ENCODE data around the gene HTATSF1.
A peak's percentile ranks its signal among the peaks of the same experiment; 100 is the strongest.

The HTATSF1 gene

DNA sequence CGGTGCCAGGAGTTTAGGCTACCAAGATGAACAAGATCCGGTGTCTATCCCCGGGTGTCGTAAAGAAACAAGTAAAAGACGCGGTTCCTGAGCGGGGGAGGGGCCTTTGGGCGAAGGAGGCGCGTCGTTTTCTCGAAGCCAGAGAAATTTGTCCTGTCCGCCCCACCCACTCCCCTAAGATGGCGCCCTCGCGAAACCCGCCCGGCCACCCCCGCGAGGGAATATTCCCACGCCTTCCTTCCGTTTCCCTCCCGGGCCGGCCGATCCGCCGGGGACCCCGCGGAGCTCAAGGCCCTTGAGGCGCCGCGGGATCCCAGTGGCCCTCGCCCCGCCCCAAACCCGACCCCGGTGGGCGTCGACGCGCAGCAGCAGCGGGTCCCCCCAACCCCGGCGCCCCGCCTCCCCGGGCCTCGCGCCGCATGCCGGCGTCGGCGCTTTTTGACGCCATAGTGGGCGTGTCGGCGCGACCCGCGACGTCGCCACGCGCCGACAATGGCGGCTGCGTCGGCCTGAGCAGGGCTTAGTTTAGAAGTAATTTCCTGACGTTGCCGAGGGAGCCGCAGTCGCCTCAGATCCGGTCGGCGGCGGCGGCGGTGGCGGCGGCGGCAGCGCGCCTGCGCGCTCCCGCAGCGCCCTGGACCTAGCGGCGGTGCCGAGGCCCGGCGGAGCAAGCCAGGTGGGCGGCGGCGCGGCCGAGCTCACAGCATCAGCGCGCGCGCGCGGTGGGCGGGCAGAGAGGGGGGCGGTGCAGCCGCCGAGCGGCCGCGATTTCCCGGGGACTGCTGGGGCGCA, 432 bp upstream of the HTATSF1 start:
- peak; percentile 94 for DNase-seq

DNA sequence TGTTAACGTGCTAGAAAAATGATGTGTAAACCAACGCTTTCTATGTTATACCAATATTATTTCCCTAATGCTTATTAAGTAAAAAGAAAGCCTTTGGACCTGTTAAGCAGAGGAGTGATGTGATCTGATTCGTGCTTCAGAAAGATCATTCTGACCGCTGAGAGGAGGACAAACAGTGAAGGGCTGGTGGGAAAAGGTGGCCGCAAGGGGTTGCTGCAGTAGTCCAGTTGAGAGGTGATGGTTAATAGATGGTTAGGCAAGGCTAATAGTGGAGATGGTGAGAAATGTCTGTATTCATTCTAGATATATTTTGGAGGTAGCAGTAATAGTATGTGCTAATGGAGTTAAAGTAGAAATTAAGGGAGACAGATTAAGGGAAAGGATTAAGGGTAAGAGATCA, 21.7 kb downstream of the HTATSF1 start:
- no peak for DNase-seq

DNA sequence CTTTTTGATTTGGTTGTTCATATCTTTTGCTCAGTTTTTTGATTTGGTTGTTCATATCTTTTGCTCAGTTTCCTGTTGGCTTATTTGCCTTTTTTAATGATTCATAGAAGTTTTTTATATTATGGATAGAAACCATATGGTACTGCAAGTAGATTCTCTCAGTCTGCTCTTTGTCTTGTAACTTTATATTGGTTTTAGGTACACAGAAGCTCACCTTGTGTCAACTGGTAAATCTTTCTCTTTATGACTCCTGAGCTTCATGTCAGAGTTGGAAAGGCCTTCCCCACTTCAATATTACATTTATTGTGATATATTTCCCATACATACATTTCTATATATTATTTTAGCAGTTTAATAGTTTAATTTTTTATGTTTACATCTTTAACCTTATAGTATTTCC, 26.4 kb downstream of the HTATSF1 start:
- DNase-seq = no peak

DNA sequence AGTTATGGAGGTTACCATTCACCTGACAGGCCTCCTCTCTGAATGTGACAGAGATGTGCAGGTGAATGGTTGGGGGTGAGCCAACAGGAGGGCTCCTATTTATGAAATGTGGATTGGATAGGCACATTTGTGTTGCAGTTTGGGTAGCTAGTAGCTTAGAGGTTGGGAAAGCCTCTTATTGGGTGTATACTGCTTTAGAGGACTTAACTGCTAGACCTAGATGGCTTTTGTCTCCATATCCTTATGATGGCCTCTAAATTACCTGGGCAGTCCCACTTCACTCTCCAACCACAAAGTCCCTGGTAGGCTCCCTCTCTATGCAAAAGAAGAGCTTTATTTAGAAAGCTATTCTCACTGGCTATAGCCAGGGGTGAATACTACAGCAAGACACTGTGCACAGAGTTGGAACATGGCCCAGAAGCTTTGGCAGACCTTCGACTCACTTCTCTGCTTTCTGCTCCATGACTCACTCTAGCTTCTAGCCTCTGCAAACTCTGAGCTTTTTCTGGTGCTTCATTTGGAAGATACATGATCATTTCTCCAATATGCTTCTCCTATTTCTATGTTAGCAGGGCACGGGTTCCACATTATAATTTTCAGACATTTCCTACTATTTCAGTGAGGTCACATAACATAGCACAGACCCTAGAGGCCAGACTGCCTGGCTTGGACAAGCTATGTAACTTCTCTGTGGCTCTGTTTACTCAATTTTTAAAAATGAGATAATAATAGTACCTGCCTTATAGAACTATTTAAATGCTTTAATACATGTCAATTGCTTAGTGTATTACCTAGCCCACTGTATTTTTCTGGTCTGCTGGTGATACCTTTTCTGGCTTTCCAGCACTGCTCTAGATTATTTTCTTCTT, 28.6 kb downstream of the HTATSF1 start:
- DNase-seq = no peak

DNA sequence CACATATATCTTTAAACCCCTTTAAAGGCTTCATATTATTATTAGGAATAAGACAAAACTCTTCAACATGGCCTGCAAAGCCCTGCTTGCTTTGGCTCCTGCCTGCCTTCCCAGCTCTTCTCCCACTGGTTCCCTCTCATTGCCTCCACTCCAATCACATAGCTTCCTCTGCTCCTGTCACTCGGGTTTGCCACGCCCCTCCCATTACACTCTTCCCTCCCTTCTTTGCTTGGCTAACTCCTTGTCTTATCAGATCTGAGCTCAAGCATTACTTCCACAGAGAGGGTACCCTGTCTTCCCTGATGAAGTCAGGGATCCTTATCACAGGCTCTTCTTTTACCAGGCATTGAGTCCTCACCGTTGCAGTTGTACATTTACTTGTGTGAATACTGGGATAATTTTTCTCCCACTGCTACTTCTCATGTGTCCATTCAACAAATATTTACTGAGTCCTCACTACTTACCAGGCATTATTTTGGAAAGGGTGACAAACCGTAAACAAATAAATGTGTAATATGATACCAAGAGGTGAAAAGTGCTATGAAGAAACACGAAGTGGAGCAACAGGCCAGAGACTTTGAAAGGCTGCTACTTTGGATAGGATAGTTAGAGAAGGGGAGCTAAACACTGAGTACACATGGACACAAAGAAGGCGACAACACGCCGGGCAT, 31.4 kb downstream of the HTATSF1 start:
- peak; percentile 68 for DNase-seq

DNA sequence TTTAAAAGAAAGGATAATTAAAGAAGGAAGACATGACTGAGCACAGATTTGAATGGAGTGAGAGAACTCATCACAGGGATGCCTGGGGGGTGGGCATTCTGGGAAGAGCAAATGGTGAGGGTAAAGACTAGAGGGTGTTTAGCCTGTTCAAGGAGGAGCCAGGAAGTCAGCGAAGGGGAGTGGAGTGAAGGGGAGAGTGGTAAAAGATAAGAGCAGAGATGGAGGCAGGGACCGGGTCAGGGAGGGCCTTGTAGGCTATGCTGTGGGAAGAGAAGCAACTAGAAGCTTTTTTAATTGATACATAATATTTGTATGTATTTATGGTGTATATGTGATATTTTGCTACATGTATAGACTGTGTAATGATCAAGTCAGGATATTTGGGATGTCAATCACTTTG, 32.4 kb downstream of the HTATSF1 start:
- peak; percentile 3 for DNase-seq

DNA sequence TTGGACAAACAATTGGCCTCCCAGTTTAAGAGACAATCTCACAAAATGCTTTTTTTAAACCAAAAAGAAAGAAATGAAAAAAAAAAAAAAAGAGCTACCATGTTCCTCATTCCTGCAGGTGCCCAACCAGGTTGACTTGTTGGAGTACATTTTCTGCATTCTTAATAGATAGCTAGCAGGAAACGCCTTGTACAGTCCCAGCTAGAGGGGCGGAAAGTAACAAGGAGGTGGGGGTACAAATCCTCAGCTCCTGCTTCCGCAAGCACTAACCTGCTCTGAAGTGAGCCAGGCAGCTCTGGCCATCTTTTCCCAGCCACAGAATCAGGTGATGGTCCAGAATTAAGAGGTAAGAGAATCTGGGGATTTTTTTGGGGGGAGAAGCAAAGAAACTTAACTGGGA, 34.6 kb downstream of the HTATSF1 start, which contains the start of gene VGLL1:
VGLL1 (plus strand) TSS at position 265 of the 400 bp plus-strand sequence. CDS start 3,806 bp downstream, outside the sequence.
- no peak for DNase-seq

DNA sequence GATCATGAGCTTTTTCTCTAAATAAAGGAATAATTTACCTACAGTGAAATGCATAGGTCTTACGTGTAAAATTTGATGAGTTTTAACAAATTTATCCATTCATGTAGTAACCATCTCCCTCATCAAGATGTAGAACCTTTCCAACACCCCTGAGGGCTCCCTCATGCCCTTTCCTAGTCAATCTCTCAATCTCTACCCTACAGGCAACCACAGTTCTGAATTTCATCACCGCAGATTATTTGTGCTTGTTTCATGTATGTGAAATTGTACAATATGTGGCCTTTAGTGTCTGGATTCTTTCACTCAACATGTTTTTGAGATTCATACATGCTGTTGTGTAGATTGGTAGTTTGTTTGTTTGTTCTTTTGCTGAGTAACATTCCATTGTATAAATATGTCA, 36.7 kb downstream of the HTATSF1 start:
- DNase-seq = no peak

DNA sequence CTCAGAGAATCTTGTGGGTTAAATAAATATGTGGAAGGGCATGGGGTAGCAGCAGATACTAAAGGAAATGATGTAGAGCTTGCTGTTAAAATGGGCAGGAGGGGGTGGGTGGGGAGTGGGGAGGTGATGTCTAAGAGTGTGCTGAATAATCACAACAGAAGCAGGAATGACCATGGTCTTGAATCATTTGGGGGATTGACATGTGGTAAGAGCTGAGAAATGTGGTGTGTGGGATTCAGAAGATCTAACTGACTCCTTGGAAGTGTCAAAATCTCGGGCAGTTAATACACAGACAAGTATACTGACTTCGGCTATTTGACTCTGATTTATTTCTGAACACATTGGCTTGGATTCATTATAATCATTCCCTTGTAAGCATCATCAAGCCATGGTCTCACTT, 41.4 kb downstream of the HTATSF1 start:
- no peak for DNase-seq

DNA sequence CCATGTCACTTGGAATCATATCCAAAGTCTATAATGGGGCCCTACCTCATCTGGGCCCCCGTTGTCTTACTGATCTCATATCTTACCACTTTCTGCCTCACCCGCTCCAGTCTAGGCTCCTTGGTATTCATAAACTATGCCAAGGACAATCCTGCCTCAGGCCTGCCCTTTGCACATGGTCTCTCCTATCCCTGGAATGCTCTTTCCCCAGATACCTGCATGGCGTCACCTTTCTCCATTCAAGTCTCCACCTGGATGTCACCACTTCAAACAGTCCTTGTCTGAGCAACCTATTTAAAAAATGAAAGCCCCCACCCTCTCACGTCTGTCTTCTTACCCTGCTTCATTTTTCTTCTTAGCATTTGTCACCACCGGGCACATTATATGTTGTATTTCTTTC, 42.8 kb downstream of the HTATSF1 start:
- DNase-seq = no peak

DNA sequence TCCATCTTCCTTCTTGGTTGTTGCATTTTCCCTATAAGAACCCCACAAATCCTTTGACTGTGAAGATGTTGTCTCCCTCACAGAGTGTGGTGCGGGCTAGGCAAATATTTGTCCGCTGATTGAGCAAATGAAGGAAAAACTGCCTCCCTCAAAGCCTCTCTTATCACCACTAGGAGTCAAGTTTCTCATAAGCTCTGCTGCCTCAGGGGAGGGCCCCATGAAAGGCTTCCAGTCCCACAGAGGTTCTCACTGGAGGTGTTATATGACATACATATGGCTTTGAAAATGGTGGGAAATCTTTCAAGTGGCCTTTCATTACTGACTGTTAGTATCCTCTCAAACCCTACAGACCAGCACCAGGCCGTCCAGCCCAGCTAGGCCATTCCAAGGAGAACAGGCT, 43.9 kb downstream of the HTATSF1 start:
- DNase-seq = no peak

DNA sequence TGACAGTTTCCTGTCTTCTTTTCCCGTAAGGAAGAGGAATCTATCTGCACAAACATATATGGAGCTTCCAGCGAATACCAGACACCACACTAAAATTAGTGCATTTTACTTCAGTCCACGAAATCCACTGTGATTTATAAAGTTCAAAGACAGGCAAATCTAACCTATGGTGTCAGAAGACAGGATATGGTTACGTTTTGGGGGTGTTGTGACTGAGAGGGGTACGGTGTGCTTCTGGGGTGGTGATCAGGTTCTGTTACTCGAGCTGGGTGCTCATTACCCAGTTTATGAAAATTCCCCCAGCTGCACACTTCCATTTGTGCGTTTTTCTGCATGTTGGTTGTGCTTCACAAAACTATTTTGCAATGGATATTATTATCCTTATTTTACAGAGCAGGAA, 44.9 kb downstream of the HTATSF1 start:
- DNase-seq = no peak

DNA sequence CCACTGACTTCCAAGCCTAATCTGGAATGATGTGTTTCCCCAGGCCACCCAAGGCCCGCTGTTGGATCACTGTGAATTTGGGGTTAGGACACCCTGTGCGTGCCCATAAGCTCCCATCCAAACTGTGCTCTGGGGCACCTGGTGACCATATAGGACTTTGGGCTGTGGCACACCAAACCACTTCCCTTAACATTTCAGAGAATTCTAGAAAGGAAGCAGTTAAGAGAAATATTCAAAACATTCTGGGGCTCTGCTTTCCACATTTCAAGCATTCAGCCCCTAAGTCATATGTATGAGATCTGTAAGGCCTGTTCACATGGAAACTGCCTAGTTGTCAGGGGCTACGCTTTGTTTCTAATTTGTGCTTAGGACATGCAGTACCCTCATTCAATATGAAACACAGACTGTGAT, 49.0 kb downstream of the HTATSF1 start:
- no peak for DNase-seq

DNA sequence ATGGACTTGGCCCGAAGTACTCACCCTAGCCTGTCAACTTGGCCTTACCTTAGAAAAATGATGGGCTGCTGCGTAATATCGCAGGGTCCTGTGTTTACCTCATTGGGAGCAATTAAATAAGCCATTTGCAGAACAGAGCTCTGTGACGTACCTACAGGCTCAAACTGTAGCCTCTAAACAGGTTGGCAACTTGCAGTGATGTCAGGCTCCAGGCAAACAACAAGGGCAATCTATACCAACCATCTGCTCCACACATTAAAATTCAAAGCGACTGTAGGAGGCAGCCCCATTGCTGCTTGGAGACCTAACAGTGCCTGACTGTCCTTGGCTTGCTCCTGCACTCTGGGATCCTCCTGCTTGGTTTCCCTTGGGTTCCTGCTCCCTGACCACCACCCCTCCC, 51.8 kb downstream of the HTATSF1 start:
- peak; percentile 10 for DNase-seq

DNA sequence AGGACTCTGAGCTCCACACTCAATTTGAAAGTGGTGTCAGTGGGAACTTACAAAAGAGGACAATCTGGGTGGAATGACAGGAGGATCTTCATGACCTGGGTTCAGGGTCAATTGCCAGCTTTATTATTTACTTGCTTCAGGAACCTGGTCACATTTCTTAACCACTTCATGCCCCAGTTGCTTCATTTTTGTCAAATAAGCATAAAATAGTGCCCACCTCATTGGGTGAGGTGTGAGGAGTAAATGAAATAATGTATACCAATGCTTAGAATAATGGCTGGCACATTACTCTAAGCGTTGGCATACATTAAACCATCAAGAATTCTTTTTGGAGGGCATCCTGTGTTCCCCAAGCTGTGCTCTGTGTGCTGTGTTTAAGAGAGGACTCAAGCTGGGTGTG, 54.0 kb downstream of the HTATSF1 start:
- DNase-seq = no peak

DNA sequence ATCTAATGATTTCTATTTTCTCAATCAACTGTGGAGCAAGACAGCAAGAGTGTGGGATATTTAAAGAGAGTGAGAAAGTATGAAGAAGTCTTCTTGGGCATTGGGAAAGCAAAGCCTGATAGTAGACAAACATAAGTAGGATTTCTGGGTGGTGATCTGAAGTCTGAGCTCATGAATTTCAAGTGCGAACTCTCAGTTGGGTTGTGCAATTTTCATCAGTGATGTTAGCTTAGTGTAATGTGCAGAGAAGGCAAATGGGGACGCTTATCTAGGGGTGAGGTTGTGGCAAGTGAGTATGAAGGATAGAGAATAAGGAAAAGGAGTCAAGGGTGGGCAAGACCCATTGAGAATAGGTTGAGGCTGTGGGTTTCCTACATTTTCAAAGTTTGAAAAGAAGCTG, 58.3 kb downstream of the HTATSF1 start:
- no peak for DNase-seq
